Measurements from ENCODE around the gene RALGAPA2.

RALGAPA2 gene

GRCh38 chr20:20612251-20612650 is 100.2 kb downstream of the RALGAPA2 start:
- Histone ChIP-seq H3K9me3 (ENCODE audit: insufficient read depth, low read length) (no peaks in the 10 kb centered on the region), H3K4me2 (ENCODE audit: low read length) (no peak overlapping the region), H3K4me1 (ENCODE audit: low read length) (peaks cover 8% of the 10 kb centered on the region; the same call in 1 of the 2 replicates), H3K27ac (ENCODE audit: low read length) (no peak overlapping the region), H3K9ac (ENCODE audit: low read length) (no peak overlapping the region), H3K27me3 (ENCODE audit: low read depth, low read length) (no peaks in the 10 kb centered on the region), H3K36me3 (replicated peaks; ENCODE audit: low read depth, low read length) (no peaks in the 10 kb centered on the region), H3K4me3 (ENCODE audit: low read length) (no peak overlapping the region), H3K79me2 (ENCODE audit: low read length) (no peaks in the 10 kb centered on the region), H4K20me1 (ENCODE audit: insufficient read depth, low read length) (0 out of 2 replicates have a peak, but pooled peaks cover 3% of the 10 kb centered on the region), H2AFZ (ENCODE audit: low read depth, low read length) (no peak overlapping the region)
- TF ChIP-seq EZH2phosphoT487 (IDR thresholded peaks at IDR 0.05; ENCODE audit: low read depth) (no peak), CTCF (IDR thresholded peaks at IDR 0.05; ENCODE audit: low read depth, low read length) (no peak)

- no peak overlapping the region for H3K27ac ChIP-seq (ENCODE audit: low read length)
- H3K27me3 ChIP-seq (ENCODE audit: low read depth, low read length): no peaks in the 10 kb centered on the region
- no peaks in the 10 kb centered on the region for H3K79me2 ChIP-seq (ENCODE audit: low read length)
- no peak overlapping the region for H3K9ac ChIP-seq (ENCODE audit: low read length)
- H3K4me2 ChIP-seq (ENCODE audit: low read length): no peak overlapping the region
- TF ChIP-seq EZH2phosphoT487 (IDR thresholded peaks at IDR 0.05; ENCODE audit: low read depth) (no peak), CTCF (IDR thresholded peaks at IDR 0.05; ENCODE audit: low read depth, low read length) (no peak)
- H4K20me1 ChIP-seq (ENCODE audit: insufficient read depth, low read length): 0 out of 2 replicates have a peak, but pooled peaks cover 3% of the 10 kb centered on the region
- no peak overlapping the region for H3K4me3 ChIP-seq (ENCODE audit: low read length)
- H2AFZ ChIP-seq (ENCODE audit: low read depth, low read length): no peak overlapping the region
- no peaks in the 10 kb centered on the region for H3K36me3 ChIP-seq (replicated peaks; ENCODE audit: low read depth, low read length)
- peaks cover 8% of the 10 kb centered on the region; the same call in 1 of the 2 replicates for H3K4me1 ChIP-seq (ENCODE audit: low read length)
- H3K9me3 ChIP-seq (ENCODE audit: insufficient read depth, low read length): no peaks in the 10 kb centered on the region
These were observed 101.3 kb downstream of the RALGAPA2 start for GRCh38 chr20:20611167-20611566.

GRCh38 chr20:20609522-20609921 is 102.9 kb downstream of the RALGAPA2 start:
- Histone ChIP-seq H3K27ac (ENCODE audit: low read length) (no peak overlapping the region), H3K4me3 (ENCODE audit: low read length) (no peak overlapping the region), H3K9me3 (ENCODE audit: insufficient read depth, low read length) (no peaks in the 10 kb centered on the region), H3K36me3 (replicated peaks; ENCODE audit: low read depth, low read length) (no peaks in the 10 kb centered on the region), H3K27me3 (ENCODE audit: low read depth, low read length) (no peaks in the 10 kb centered on the region), H3K9ac (ENCODE audit: low read length) (no peak overlapping the region), H3K4me1 (ENCODE audit: low read length) (peaks cover 8% of the 10 kb centered on the region; the same call in 1 of the 2 replicates), H3K79me2 (ENCODE audit: low read length) (no peaks in the 10 kb centered on the region), H2AFZ (ENCODE audit: low read depth, low read length) (no peak overlapping the region), H3K4me2 (ENCODE audit: low read length) (no peak overlapping the region), H4K20me1 (ENCODE audit: insufficient read depth, low read length) (0 out of 2 replicates have a peak, but pooled peaks cover 3% of the 10 kb centered on the region)
- no peak for TF ChIP-seq EZH2phosphoT487 (IDR thresholded peaks at IDR 0.05; ENCODE audit: low read depth)
- TF ChIP-seq CTCF (IDR thresholded peaks at IDR 0.05; ENCODE audit: low read depth, low read length): no peak

- Histone ChIP-seq H4K20me1 (ENCODE audit: insufficient read depth, low read length) (0 out of 2 replicates have a peak, but pooled peaks cover 3% of the 10 kb centered on the region), H3K27me3 (ENCODE audit: low read depth, low read length) (no peaks in the 10 kb centered on the region), H2AFZ (ENCODE audit: low read depth, low read length) (no peak overlapping the region), H3K4me2 (ENCODE audit: low read length) (no peak overlapping the region), H3K36me3 (replicated peaks; ENCODE audit: low read depth, low read length) (no peaks in the 10 kb centered on the region), H3K79me2 (ENCODE audit: low read length) (no peaks in the 10 kb centered on the region), H3K27ac (ENCODE audit: low read length) (no peak overlapping the region), H3K4me1 (ENCODE audit: low read length) (peaks cover 13% of the 10 kb centered on the region), H3K9me3 (ENCODE audit: insufficient read depth, low read length) (no peaks in the 10 kb centered on the region), H3K9ac (ENCODE audit: low read length) (no peak overlapping the region), H3K4me3 (ENCODE audit: low read length) (no peak overlapping the region)
- TF ChIP-seq EZH2phosphoT487 (IDR thresholded peaks at IDR 0.05; ENCODE audit: low read depth) (no peak), CTCF (IDR thresholded peaks at IDR 0.05; ENCODE audit: low read depth, low read length) (no peak)
These were observed 103.8 kb downstream of the RALGAPA2 start for GRCh38 chr20:20608641-20609040.

Data from OCI-LY3 (cell line).